ENCODE results near the gene FBLN2.

Gene FBLN2

DNA sequence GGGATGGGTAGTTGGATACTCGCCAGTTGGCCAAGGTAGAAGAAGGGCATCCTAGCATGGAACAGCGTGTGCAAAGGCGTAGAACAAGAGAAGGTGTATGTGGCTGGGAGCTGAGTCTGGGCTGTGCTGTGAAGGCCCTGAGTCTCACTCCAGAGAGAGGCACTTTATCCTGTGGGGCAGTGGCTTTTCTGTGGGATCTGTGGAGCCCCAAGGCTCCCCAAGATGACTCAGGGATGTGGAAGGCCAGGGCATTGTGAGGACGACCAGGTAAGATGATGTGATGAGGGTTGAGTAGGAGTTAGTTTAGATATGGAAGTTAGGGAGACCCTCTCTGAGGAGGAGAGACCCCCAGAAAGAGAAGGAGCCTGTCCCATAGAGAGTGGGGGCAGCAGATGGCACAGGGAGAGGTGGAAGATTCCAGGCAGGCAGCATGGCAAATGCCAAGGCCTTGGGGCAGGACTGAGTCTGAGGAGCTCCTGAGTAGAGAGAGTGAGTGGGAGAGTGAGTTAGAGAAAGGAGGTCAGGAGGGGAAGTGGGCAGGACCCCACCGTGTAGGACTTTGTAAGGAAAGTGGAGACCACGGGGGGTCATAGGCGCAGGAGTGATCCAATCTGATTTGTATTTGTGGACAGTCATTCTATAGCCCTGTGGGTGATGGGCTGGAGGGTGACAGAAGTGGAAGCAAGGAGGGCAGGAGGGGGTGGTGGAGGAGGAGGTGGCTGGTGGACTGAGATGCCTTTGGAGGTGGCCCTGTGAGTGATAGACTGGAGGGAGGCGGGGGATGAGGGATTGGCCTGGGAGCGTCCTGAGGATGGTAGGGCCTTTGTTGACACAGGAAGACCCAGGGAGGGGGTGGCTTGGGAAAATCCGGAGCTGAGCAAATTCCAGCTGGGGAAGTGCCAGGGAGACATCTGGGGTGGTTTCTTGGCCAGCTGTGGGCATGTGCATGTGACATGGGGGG, 50.3 kb downstream of the FBLN2 start:
- no peak for TF ChIP-seq NFIC (IDR thresholded peaks at IDR 0.05)
- no peak for TF ChIP-seq EGR1 (IDR thresholded peaks at IDR 0.05)
- no peak for TF ChIP-seq CEBPB (IDR thresholded peaks at IDR 0.05)
- no peak for TF ChIP-seq YY1 (IDR thresholded peaks at IDR 0.05; ENCODE audit: low read depth)
- TF ChIP-seq CREB1 (IDR thresholded peaks at IDR 0.05; ENCODE audit: low read depth) = no peak
- TF ChIP-seq TCF12 (IDR thresholded peaks at IDR 0.05; ENCODE audit: low read depth) = no peak
- no peak for TF ChIP-seq TEAD4 (IDR thresholded peaks at IDR 0.05)
- TF ChIP-seq ZBTB7A (IDR thresholded peaks at IDR 0.05; ENCODE audit: low read depth) = no peak
- no peak for TF ChIP-seq RAD21 (IDR thresholded peaks at IDR 0.05; ENCODE audit: low read depth)
- TF ChIP-seq EP300 (IDR thresholded peaks at IDR 0.05; ENCODE audit: borderline replicate concordance) = no peak
- TF ChIP-seq, protein P1, sequence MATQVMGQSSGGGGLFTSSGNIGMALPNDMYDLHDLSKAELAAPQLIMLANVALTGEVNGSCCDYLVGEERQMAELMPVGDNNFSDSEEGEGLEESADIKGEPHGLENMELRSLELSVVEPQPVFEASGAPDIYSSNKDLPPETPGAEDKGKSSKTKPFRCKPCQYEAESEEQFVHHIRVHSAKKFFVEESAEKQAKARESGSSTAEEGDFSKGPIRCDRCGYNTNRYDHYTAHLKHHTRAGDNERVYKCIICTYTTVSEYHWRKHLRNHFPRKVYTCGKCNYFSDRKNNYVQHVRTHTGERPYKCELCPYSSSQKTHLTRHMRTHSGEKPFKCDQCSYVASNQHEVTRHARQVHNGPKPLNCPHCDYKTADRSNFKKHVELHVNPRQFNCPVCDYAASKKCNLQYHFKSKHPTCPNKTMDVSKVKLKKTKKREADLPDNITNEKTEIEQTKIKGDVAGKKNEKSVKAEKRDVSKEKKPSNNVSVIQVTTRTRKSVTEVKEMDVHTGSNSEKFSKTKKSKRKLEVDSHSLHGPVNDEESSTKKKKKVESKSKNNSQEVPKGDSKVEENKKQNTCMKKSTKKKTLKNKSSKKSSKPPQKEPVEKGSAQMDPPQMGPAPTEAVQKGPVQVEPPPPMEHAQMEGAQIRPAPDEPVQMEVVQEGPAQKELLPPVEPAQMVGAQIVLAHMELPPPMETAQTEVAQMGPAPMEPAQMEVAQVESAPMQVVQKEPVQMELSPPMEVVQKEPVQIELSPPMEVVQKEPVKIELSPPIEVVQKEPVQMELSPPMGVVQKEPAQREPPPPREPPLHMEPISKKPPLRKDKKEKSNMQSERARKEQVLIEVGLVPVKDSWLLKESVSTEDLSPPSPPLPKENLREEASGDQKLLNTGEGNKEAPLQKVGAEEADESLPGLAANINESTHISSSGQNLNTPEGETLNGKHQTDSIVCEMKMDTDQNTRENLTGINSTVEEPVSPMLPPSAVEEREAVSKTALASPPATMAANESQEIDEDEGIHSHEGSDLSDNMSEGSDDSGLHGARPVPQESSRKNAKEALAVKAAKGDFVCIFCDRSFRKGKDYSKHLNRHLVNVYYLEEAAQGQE (IDR thresholded peaks at IDR 0.05; ENCODE audit: low read depth) = no peak
- TF ChIP-seq MAX (IDR thresholded peaks at IDR 0.05) = no peak
- TF ChIP-seq, protein P2, sequence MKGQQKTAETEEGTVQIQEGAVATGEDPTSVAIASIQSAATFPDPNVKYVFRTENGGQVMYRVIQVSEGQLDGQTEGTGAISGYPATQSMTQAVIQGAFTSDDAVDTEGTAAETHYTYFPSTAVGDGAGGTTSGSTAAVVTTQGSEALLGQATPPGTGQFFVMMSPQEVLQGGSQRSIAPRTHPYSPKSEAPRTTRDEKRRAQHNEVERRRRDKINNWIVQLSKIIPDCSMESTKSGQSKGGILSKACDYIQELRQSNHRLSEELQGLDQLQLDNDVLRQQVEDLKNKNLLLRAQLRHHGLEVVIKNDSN (IDR thresholded peaks at IDR 0.05) = no peak

DNA sequence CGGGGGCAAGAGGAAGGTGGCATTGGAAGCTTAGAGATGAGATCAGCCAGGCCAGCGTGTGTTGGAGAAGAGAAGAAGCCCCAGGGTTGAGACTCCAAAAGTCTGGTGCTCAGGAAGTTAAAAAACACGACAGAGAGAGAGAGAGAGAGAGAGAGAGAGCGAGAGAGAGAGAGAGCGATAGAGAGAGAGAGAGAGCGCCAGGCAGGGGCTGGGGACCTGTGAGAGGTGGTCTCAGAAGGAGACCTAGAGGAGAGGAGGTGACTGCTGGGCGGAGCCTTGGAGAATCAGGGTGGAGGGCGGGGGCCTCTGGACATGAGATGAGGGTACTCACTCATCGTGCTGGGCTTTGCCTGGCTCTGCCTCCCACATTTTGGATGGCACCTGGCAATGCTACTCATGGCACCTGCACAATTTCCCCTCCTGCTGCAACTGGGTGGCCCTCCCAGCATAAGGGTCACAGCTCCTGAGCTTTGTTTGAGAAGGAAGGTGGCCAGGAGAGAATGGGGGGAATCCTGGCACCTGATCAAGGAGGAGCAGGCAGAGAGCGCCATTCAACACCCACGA, 51.0 kb downstream of the FBLN2 start:
- TF ChIP-seq, protein P1 (IDR thresholded peaks at IDR 0.05; ENCODE audit: low read depth) = no peak
- TF ChIP-seq ZBTB7A (IDR thresholded peaks at IDR 0.05; ENCODE audit: low read depth) = no peak
- no peak for TF ChIP-seq EP300 (IDR thresholded peaks at IDR 0.05; ENCODE audit: borderline replicate concordance)

- no peak for TF ChIP-seq TCF12 (IDR thresholded peaks at IDR 0.05; ENCODE audit: low read depth)
Measured at GRCh38 chr3:13600950-13601691, 52.2 kb downstream of the FBLN2 start.

- TF ChIP-seq RAD21 (IDR thresholded peaks at IDR 0.05; ENCODE audit: low read depth) = no peak
- TF ChIP-seq, protein P2 (IDR thresholded peaks at IDR 0.05) = no peak
- TF ChIP-seq NFIC (IDR thresholded peaks at IDR 0.05) = no peak
- no peak for TF ChIP-seq TCF12 (IDR thresholded peaks at IDR 0.05; ENCODE audit: low read depth)
- TF ChIP-seq YY1 (IDR thresholded peaks at IDR 0.05; ENCODE audit: low read depth) = no peak
- no peak for TF ChIP-seq CREB1 (IDR thresholded peaks at IDR 0.05; ENCODE audit: low read depth)
Measured at GRCh38 chr3:13601692-13602080, 52.8 kb downstream of the FBLN2 start.

- TF ChIP-seq CEBPB (IDR thresholded peaks at IDR 0.05) (no peak), YY1 (IDR thresholded peaks at IDR 0.05; ENCODE audit: low read depth) (no peak), NFIC (IDR thresholded peaks at IDR 0.05) (no peak), TEAD4 (IDR thresholded peaks at IDR 0.05) (no peak), RAD21 (IDR thresholded peaks at IDR 0.05; ENCODE audit: low read depth) (no peak), CREB1 (IDR thresholded peaks at IDR 0.05; ENCODE audit: low read depth) (no peak), TAF1 (IDR thresholded peaks at IDR 0.05; ENCODE audit: low read depth) (no peak), FOXM1 (IDR thresholded peaks at IDR 0.05; ENCODE audit: borderline replicate concordance, low read depth) (no peak), TCF12 (IDR thresholded peaks at IDR 0.05; ENCODE audit: low read depth) (no peak), EGR1 (IDR thresholded peaks at IDR 0.05) (no peak)
- TF ChIP-seq, protein P2 (IDR thresholded peaks at IDR 0.05) = no peak
Measured at GRCh38 chr3:13605555-13605954, 56.6 kb downstream of the FBLN2 start.
